Right ventricle myocardium inferior (tissue), 1 donor: ENCODE measurements around the gene ZNF146. TPM values are rescaled to one million over a fixed set of nuclear protein-coding genes. Genes with fewer than 3 reads are reported as not detected.
"Not testable (repeated sequence)": the region's sequence is repeated elsewhere in the genome, so short reads cannot be mapped to it uniquely, and the experiment has no call there.

Experiments
- ATAC-seq: fragments of 200-7000 bp; cut with Tn5 transposase; one replicate; pipeline ENCODE4 v1.9.1; 2020; ENCODE audit warnings: mild to moderate bottlenecking, moderate library complexity
- DNase-seq: peaks from one replicate; pipeline ENCODE4 v3.0.0; 2021; ENCODE audit errors: missing footprints
- intact Hi-C: fragments of 100-400 bp; cut with DNase I; formaldehyde crosslinking; loops from one replicate; pipeline ENCODE4 v1.11.0; 2022
- long read RNA-seq: library from polyadenylated mRNA; unstranded; transcript quantifications from one replicate; pipeline ENCODE4 v2.0.0, GENCODE V29; 2021
- total RNA-seq: library from RNA; stranded (reverse); fragmentation: NEBNext Ultra II Directional; extraction: Animal tissue kit (Norgen Biotek cat#: 25700); gene quantifications from one replicate; pipeline ENCODE4 v1.2.1, GENCODE V29; 2021
- donor health status: DM: no; HTN: yes; CAD: no; lungs with severe emphysema.

The ZNF146 gene
- total RNA-seq: 34.3 TPM
- long read RNA-seq, transcript ZNF146-201 (4 exons, 3,326 nt): major isoform, 6 of 10 reads
- long read RNA-seq, partial matches to known transcripts: 0 of 10 reads
- long read RNA-seq, other reads (novel, unspliced or antisense): 2 of 10 reads

- intact Hi-C loops: no loop called here
- ATAC-seq (peak; percentile 97), DNase-seq (peak; percentile 99)
These were observed at the start of gene ZNF146, which contains the start of gene ZNF565 for GRCh38 chr19:36214386-36215275. TSS of gene ZNF146 (plus strand) at chr19:36215106. CDS start at chr19:36236441, 21,335 bp downstream. TSS of gene ZNF565 (minus strand) at chr19:36214665. CDS start at chr19:36201985, 12,680 bp downstream.

DNA sequence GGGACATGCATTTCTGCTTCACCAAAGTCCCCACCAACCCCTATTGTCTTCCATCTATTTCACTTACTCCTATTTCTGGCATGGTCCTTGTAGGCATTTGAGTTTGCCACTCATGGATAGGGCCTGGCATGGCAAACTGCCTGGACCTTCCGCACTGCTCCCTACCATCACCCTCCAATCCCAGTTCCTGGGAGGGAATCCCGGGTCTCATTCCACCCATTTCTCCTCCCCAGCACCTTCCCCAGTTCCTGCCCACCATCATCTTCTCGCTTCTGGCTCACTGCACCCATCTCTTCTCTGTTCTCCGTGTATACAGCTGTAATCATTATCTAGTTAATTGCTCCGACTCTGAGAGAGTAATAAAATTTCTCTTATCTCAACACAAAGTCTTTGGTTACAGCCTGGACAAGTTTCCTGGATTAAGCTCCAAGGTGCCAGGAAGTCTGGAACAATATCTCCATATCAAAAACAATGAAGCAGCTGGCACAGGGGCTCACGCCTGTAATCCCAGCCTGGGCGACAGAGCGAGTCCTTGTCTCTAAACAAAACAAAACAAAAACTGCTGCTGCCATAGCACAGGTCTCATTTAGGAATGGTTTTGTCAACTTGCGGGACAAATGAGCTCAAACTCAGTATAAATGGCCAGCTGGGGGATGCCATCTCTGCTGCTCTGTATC, 45.7 kb upstream of the ZNF146 start:
- intact Hi-C loops: loop anchor here (1.0 kb wide), 1 partner anchor 16 kb away; no protein-coding TSS in a partner anchor
- ATAC-seq (peak; percentile 39), DNase-seq (no peak)

GRCh38 chr19:36172852-36173251, 42.1 kb upstream of the ZNF146 start:
- DNase-seq: no peak
- intact Hi-C loops: loop anchor here (10.0 kb wide), 1 partner anchor 178 kb away; the partner anchor contains the start of gene SDHAF1
- no peak for ATAC-seq

DNA sequence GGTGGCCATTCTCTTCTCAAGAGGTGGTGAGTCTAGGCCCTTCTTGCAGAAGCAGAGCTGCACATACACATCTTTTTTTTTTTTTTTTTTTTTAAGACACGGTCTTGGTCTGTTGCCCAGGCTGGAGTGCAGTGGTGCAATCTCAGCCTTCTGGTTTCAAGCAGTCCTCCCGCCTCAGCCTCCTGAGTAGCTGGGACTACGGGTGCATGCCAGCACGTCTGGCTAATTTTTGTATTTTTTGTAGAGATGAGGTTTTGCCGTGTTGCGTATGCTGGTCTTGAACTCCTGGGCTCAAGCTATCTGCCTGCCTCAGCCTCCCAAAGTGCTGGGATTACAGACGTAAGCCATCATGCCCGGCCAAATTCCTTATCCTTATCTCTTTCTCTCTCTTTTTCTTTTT, 41.1 kb upstream of the ZNF146 start:
- intact Hi-C loops: loop anchor here (10.0 kb wide), 1 partner anchor 179 kb away; the partner anchor contains the start of gene SDHAF1
- DNase-seq, ATAC-seq: not testable (repeated sequence)

DNA sequence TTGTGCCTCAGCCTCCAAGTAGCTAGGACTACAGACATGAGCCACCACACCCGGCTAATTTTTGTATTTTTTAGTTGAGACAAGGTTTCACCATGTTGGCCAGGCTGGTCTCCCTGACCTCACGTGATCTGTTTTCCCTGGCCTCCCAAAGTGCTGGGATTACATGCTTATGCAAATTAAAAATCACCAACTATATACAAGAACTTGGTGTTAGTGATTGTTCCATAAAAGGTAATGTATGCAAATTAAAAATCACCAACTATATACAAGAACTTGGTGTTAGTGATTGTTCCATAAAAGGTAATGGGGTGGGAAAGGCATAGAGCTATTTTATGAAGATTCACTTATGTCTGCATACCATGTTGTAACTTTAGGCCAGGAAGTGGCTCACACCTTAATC, 35.8 kb upstream of the ZNF146 start:
- intact Hi-C loops: loop anchor here (10.0 kb wide), 1 partner anchor 184 kb away; the partner anchor contains the start of gene SDHAF1
- not testable (repeated sequence) for ATAC-seq, DNase-seq

GRCh38 chr19:36182612-36183244, 32.2 kb upstream of the ZNF146 start:
- no peak for DNase-seq
- peak; percentile 27 for ATAC-seq
- intact Hi-C loops: loop anchor here (10.0 kb wide), 1 partner anchor 302 kb away; the partner anchor contains the start of gene ZNF566

DNA sequence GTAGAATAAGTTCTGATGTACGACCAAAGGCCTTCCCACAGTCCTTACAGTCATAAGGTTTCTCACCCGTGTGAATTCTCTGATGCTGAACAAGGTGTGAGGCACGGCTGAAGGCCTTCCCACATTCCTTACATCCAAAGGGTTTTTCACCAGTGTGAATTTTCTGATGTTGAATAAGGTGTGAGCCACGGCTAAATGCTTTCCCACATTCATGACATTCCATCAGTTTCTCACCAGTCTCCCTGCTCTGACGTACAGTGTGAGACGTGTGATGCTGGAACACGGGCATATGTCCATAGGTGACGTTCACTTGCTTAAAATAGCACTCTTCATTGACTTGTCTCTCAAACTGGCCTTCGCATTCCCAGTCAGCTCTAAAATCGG, 31.7 kb upstream of the ZNF146 start:
- ATAC-seq: peak; percentile 88
- DNase-seq: no peak
- intact Hi-C loops: loop anchor here (10.0 kb wide), 1 partner anchor 302 kb away; the partner anchor contains the start of gene ZNF566

DNA sequence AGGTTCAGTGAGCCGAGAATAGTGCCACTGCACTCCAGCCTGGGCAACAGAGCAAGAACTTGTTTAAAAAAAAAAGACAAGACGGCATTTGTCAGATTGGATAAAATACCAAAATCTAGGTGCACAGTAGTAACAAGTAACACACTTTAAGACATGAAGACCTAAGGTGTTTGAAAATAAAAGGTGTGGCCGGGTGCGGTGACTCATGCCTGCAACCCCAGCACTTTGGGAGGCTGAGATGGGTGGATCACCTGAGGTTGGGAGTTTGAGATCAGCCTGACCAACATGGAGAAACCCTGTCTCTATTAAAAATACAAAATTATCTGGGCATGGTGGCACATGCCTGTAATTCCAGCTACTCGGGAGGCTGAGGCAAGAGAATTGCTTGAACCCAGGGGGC, 28.2 kb upstream of the ZNF146 start:
- not testable (repeated sequence) for ATAC-seq, DNase-seq
- intact Hi-C loops: loop anchor here (10.0 kb wide), 1 partner anchor 298 kb away; the partner anchor contains the start of gene ZNF566

DNA sequence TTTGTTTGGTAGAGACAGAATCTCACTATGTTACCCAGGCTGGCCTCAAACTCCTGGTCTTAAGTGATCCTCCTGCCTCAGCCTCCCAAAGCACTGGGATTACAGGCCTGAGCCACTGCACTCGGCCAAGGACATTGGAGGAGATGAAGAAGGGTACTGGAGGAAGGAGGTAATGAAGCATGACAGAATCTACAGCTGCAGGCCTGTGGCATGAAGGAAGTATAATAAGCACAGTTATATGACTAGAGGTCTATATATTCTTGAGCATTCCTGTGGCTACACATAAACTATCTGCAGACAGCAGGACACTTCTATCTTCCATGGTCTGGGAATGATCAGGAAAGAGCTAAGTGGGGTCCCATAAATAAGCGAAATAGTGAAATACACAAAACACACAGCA, 18.7 kb upstream of the ZNF146 start:
- DNase-seq (no peak), ATAC-seq (no peak)
- intact Hi-C loops: no loop called here

GRCh38 chr19:36198119-36198518, 16.8 kb upstream of the ZNF146 start:
- DNase-seq: no peak
- ATAC-seq: no peak
- intact Hi-C loops: no loop called here

DNA sequence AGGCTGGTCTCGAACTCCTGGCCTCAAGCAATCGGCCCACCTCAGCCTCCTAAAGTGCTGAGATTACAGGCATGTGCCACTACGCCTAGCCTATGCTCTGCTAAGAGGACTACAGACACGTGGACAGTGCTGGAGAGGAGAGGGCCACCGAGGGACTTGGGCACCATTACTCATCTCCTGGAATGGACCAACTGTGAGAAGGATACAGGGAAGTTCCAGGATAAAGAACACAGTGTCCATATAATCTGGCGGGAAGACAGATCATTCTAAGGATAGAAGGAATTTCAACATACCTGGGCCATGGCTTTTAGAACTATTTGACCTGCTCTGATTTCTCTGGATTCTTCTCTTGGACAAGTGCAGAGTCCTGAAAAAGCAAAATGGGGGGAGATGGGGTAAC, 13.2 kb upstream of the ZNF146 start:
- ATAC-seq (no peak), DNase-seq (no peak)
- intact Hi-C loops: no loop called here

GRCh38 chr19:36203293-36203692, 11.6 kb upstream of the ZNF146 start:
- ATAC-seq (no peak), DNase-seq (no peak)
- intact Hi-C loops: no loop called here

- DNase-seq: no peak
- ATAC-seq: no peak
- intact Hi-C loops: no loop called here
These were observed 7.2 kb upstream of the ZNF146 start for GRCh38 chr19:36207605-36208252.

DNA sequence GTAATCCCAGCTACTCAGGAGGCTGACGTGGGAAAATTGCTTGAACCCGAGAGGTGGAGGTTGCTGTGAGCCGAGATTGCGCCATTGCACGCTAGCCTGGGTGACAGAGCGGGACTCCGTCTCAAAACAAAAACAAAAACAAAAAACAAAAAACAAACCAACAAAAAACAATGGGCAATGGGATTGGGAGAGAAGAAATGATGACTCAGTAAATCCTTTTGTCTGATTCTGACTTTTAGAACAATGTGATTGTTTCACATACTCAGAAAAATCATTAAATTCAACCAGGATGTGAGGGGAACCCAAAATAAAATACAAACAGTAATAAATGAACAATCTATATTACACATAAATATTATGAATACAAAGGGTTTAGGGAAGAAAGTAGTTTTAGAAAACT, 5.5 kb upstream of the ZNF146 start:
- DNase-seq: no peak
- intact Hi-C loops: no loop called here
- no peak for ATAC-seq

DNA sequence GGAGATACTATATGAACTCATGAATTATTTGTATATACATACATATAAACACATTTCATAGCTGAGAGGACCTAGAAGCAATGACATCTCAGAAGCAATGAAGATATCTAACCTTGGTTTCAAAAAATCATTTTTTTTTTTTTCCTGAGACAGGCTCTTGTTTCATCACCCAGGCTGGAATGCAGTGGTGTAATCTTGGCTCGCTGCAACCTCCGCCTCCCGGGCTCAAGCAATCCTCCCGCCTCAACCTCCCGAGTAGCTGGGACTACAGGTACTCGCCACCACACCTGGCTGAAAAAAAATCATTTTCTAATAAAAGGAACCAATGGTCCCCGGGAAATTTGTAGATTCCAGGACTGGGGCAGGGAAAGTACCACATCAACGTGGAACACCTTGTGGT, 4.4 kb upstream of the ZNF146 start:
- intact Hi-C loops: no loop called here
- DNase-seq: no peak
- no peak for ATAC-seq

DNA sequence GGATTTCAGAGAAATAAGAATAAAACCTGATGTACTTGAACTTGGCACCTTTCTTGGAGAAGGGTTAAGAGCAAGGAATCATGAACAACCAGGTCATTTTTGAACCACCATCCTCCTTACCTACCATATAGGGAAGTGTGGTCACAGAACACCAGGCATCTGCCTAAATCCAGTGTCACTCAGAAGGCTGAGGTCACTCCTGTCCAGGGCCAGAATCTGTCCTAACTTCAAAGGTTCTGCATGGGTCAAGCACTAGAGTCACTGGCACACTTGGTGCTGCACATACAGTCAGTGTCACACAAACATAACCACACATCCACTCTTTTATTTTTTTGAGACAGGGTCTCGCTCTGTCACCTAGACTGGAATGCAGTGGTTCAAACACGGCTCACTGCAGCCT, 2.0 kb upstream of the ZNF146 start:
- DNase-seq (no peak), ATAC-seq (no peak)
- intact Hi-C loops: no loop called here

GRCh38 chr19:36215276-36216123, 594 bp downstream of the ZNF146 start:
- DNase-seq (no peak), ATAC-seq (no peak)
- intact Hi-C loops: no loop called here
